Activated T-helper 9 cell treated with anti-CD3 and anti-CD28 coated beads, Interleukin-2, amount 50 U/mL, for 16 hours (primary cell): ENCODE data around the gene ENTPD1.
"Not testable (repeated sequence)": the region's sequence is repeated elsewhere in the genome, so short reads cannot be mapped to it uniquely, and the experiment has no call there.

ENCODE experiments used
- DNase-seq: peaks from one replicate; pipeline ENCODE4 v3.0.0-alpha.2; 2020; ENCODE audit warnings: low read depth

ENTPD1 gene

GRCh38 chr10:95759233-95759826 is 3.4 kb downstream of the ENTPD1 start:
- no peak for DNase-seq

- DNase-seq = no peak
Observed at GRCh38 chr10:95761939-95762492, 6.1 kb downstream of the ENTPD1 start.

DNA sequence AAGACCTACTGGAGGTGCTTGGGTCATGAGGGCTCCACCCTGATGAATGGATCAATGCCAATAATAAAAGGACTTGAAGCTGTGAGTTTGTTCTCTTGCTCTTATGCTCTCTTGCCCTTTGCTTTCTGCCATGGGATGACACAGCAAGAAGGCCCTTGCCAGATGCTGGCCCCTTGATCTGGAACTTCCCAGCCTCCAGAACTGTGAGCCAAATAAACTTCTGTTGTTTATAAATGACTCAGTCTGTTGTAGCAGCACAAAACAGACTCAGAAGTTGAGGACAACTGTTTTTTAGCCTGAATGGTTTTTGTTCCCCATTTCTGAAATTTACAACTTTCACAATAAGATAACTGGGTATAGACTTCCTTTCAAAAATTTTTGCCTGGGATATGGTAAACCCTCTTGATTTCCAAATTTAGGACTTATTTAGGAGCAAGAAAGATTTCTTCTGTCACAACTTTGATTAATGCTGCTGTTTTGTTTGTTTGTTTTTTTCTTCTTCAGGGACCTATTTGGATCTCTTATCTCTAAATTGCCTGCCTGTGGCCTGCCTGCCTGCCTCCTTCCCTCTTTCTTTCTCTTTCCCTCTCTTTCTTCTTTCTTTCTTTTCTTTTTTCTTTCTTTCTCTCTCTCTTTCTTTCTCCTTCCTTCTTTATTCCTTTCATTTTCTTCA is 12.1 kb downstream of the ENTPD1 start:
- DNase-seq = no peak

DNA sequence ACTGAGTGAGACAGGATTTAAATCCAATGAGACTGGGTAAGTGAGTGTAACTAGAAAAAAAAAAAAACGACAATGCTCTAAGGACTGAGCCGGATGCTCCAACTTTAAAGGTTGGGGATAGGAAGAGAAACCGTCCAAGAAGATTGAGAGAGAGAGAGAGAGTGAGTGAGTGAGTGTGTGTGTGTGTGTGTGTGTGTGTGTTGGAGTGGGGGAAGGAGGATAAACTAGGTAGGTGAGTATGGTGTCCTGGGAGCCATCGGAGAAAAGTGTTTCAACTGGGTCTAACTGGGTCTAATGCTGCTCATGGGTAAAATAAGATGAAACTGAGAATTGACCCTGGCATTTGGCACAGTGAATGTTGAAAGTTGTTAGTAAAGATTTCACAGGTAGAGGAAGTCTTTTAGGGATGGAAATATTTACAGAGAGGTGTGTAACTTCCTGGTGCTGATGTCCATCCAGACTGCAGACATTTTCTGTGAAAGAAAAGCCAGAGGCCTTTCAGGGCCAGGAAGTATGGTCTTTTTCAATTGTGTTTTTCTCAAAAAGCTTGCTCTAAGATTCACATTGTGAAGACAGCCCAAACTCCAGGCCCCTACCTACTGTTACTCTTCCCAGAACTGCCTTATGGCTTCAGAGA is 14.2 kb downstream of the ENTPD1 start:
- no peak for DNase-seq

- DNase-seq = not testable (repeated sequence)
Observed at GRCh38 chr10:95773454-95773853, 17.5 kb downstream of the ENTPD1 start.

- DNase-seq = not testable (repeated sequence)
Observed at GRCh38 chr10:95777638-95778037, 21.7 kb downstream of the ENTPD1 start.

GRCh38 chr10:95782318-95782717 is 26.4 kb downstream of the ENTPD1 start:
- DNase-seq = no peak

GRCh38 chr10:95783741-95784140 is 27.8 kb downstream of the ENTPD1 start:
- DNase-seq = no peak

GRCh38 chr10:95784279-95784913 is 28.4 kb downstream of the ENTPD1 start:
- no peak for DNase-seq

DNA sequence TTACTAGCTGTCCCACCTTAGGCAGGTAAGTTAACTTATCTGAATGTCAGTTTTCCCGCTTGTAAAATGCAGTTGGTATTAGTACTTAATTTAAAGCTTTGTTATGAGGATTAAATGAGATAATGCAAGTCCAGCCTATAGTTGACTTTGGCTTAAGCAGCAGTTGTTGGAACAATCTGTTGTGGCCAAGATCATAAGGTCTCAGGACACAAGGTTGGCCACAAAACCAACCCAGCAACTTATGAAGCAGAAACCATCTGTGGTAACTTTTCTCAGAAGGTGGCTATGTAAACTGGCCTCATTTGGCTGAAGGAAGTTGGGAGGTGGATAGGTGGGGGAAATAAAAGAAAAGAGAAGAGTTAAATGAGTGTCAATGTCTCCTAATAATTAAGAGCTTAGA is 29.4 kb downstream of the ENTPD1 start:
- DNase-seq = no peak

DNA sequence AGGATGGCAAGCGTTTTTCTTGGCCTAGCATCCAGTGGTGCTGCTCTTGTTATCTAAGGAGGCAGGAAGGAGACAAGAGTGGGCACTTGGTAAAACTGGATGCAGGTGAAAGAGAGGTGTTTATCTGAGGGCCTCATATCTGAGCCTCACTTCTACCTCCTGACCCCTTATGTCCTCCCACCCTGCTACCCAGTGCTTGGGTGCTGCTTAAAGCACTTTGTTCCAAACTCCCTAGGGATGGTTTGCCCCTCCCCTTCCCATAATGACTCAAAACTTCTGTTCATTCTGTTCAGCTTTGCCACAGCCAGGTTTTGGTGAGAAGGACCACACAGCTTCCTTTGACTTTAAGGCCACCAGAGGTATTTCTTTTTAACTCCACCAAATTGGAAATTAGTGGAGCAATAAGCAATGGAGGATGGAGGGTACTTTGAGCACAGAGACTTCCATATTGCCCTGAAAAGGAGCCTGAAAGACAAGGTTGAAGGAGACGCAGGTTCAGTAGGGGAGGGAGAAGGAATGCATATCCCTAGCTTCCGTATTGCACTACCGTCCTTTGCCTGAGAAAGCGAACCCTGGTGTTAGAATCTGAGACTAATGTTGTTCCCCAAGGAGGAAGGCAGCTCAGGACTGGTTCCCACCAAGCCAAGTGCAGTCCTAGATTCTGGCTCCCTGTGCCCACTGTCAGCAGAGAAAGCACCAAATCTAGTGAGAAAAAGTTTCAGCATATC is 30.1 kb downstream of the ENTPD1 start:
- DNase-seq = no peak

DNA sequence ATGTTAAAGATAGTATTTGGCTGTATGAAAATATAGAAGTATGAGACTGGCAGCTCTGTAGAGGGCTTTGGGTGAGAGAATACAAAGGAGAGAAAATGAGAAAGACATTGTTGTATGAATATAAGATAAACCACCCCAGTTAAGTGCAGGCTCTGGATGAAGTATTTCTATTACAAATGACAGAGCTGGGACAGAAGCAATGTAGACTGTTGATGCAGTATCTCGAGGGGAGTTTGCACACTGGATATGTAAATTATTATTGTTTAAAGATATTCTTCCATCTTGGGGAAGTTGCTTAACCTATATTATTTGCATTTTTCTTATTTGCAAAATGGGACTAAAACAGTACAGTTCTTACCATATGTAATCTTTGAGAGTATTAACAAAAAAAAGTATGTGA is 31.5 kb downstream of the ENTPD1 start:
- no peak for DNase-seq

DNA sequence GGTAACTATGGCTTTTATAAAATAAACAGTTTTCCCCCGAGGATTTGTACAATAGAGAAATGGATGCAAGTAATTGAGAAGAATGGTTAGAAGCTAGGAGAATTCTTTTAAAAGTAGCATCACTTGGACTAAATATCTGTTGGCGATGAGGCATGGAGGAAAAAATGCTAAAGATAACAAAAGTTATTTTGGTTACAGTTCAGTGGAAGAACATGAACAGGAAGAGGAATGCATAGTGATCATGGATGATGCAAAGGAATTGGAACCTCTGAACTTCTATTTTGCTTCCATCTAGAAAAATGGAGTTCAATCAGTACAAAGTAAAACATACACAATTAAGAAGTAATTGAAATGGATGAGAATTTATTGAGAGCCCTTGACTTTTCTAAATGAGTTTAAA is 32.9 kb downstream of the ENTPD1 start:
- DNase-seq = no peak

GRCh38 chr10:95789902-95790301 is 33.9 kb downstream of the ENTPD1 start:
- no peak for DNase-seq

DNA sequence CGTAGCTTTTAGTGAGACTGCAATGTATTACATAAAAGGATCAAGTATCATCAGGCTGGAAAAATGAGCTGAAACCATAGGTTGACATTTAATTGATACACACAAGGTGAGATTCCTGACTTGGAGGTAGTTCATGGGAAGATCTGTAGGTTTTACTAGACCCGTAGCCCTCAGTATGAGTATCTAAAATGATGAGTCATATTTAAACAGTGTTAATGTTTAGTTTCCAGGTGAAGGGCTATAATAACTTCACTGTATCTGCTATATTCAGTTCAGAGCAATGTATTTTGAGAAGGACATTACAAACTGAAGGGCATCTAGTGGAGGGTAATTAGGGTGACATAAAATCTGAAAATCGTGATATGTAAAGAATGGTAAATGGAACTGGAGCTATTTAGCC is 35.0 kb downstream of the ENTPD1 start:
- DNase-seq = no peak

DNA sequence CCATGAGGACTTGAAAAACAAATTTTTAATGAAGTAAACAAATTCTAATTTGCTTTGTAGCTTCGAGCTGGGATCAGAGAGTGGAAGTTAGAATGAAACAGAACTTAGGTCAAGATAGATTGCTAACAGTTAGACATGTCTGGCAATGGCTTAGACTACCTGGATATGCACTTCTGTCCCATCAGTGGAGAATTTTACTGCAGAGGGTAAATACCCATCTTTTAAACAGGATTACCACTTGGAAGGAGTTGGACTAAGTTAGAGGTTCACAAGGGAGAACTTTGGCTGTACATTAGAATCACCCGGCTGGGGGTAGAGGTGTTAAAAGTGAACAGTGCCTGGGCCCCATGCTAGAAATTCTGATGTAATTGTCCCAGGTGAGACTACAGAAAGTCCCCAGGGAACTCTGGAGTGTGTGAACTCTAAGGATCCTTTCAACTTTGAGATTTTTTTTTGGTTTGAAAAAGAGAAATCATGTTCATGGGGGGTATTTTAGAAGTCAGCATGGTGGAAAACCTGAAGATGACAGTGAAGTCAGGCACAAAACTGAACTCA is 35.5 kb downstream of the ENTPD1 start:
- no peak for DNase-seq

DNA sequence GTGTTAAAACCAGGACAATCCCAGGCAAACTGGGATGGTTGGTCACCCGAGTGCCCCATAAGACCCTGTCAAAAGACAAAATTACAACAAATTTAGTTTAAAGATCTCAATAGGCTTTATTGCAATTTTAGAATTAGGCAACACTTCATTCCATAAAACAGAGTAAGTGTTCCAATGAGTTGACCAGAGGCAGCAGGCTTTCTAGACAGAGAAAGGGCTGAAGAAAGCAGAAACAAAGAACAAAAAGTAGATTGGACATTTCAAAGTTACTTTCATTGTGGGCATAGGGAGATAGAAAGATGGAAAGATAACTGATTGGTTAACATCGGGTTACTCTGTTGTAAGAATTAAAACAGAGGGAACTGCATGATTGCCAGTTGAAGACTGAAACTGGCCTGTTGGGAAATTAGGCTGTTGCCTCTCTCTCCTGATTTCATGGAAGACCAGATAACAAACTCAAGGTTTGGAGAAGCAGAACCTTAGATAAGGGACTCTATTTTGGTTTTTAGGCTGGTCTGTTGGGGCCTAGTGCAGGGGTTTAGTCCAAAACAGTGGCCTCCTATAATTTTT is 36.3 kb downstream of the ENTPD1 start:
- no peak for DNase-seq

DNA sequence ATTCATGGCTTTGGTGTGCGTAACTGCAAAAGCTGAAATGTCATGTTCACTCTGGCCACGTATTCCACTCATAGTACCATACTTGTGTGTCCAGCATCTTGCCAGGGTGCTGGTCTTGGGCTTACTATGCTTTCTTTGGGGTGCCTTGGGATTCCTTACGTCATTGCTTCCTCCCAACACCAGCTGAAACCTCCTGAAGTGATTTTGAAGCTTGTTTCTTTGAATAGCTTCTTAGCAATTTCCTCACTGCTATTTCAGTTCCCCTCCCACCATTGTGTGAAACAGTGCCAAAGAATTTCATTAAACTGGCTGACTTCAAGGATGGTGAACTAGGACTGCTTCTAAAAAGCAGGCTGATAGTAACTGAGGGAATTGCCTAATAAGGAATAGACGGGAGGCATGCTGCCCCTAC is 36.9 kb downstream of the ENTPD1 start:
- DNase-seq = no peak

GRCh38 chr10:95793401-95794045 is 37.6 kb downstream of the ENTPD1 start:
- DNase-seq = no peak

GRCh38 chr10:95794195-95794594 is 38.2 kb downstream of the ENTPD1 start:
- DNase-seq = no peak

DNA sequence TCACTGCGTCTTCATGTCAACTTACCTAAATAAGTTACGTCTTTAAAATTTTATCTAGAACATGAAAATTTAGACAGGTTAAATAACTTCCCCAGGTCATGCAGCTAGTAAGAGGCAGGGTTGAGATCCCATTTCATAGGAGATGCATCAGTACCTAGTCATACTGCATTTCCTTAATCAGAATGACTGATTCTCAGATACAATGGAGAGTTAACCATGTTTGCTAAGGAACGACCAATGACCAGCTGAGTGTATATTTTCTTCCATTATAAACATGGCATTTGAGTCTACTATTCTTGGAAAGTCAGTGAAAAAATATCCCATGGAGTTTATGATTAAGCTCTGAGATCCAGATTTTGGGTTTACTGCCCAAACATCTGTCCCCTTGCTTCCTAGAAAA is 39.6 kb downstream of the ENTPD1 start:
- DNase-seq = no peak
